SK-N-SH (cell line): ENCODE measurements around the gene CBLB. TPM values are rescaled to one million over a fixed set of nuclear protein-coding genes. Genes with fewer than 3 reads are reported as not detected.

Experiments used
- CTCF ChIA-PET: fragments of 300-600, 350-600 bp; formaldehyde crosslinking; extraction: SDS; loops from one replicate; lab custom pipeline; 2021; lab: Yijun Ruan, JAX
- POLR2A ChIA-PET: fragments of 350-600 bp; sonication (Branson Sonifier 250); formaldehyde crosslinking; extraction: SDS; loops from one replicate; lab custom pipeline; 2020; ENCODE audit warnings: antibody characterized with exemption, inconsistent platforms; lab: Yijun Ruan, JAX
- DNase-seq: peaks from one replicate; pipeline ENCODE4 v3.0.0; 2012
- H2AFZ ChIP-seq: fragments of 200-600 bp; sonication (generic); 2 replicates; pipeline ENCODE4 v1.8.1; 2016; ENCODE audit warnings: antibody characterized with exemption, mild to moderate bottlenecking, low read depth
- H3F3A ChIP-seq: fragments of 200-600 bp; sonication (generic); replicated peaks from 2 replicates; pipeline ENCODE3; 2016; ENCODE audit warnings: antibody characterized with exemption, mild to moderate bottlenecking; ENCODE audit not compliant: insufficient read depth
- H3K27ac ChIP-seq, 2 experiments: fragments of 200-500 bp in 1 of 2; fragments of 200-600 bp in 1 of 2; sonication (Bioruptor generic) in 1 of 2; sonication (generic), shearing (Covaris generic) in 1 of 2; 2 replicates each; pipeline versions ENCODE4 v1.5.1 to v1.6.1; 2014 to 2016; ENCODE audit warnings: low read depth in 2 of 2, inconsistent platforms in 1 of 2, low read length in 1 of 2, mild to moderate bottlenecking in 1 of 2, mixed read lengths in 1 of 2
- H3K27me3 ChIP-seq: fragments of 200-600 bp; sonication (generic), shearing (Covaris generic); 2 replicates; pipeline ENCODE4 v1.6.1; 2016; ENCODE audit warnings: mixed run types; ENCODE audit not compliant: insufficient read depth
- H3K36me3 ChIP-seq, 2 experiments: fragments of 200-500 bp in 1 of 2; fragments of 200-600 bp in 1 of 2; sonication (Bioruptor generic) in 1 of 2; sonication (generic) in 1 of 2; replicated peaks in 1 of 2; 2 replicates each; pipeline versions ENCODE3 to v1.5.1; 2014 to 2016; ENCODE audit warnings: low read length in 1 of 2, mild to moderate bottlenecking in 1 of 2; ENCODE audit not compliant: insufficient read depth in 2 of 2, control insufficient read depth in 1 of 2
- H3K4me1 ChIP-seq, 2 experiments: fragments of 200-500 bp in 1 of 2; fragments of 200-600 bp in 1 of 2; sonication (Bioruptor generic) in 1 of 2; sonication (generic), shearing (Covaris generic) in 1 of 2; 2 replicates each; pipeline versions ENCODE4 v1.5.1 to v1.6.1; 2014 to 2016; ENCODE audit warnings: low read depth in 1 of 2, low read length in 1 of 2, mixed run types in 1 of 2; ENCODE audit not compliant: insufficient read depth in 2 of 2, control insufficient read depth in 1 of 2
- H3K4me2 ChIP-seq: fragments of 200-600 bp; sonication (generic), shearing (Covaris generic); 2 replicates; pipeline ENCODE4 v1.6.1; 2017; ENCODE audit warnings: mixed run types
- H3K4me3 ChIP-seq, 2 experiments: fragments of 200-500 bp in 1 of 2; fragments of 200-600 bp in 1 of 2; sonication (Bioruptor generic) in 1 of 2; sonication (generic), shearing (Covaris generic) in 1 of 2; 2 replicates each; pipeline versions ENCODE4 v1.5.1 to v1.8.1; 2014 to 2016; ENCODE audit warnings: low read depth in 2 of 2, inconsistent platforms in 1 of 2, low read length in 1 of 2, mild to moderate bottlenecking in 1 of 2, mixed read lengths in 1 of 2, moderate library complexity in 1 of 2
- H3K79me2 ChIP-seq: fragments of 200-600 bp; sonication (generic); 2 replicates; pipeline ENCODE4 v1.8.1; 2017; ENCODE audit warnings: mild to moderate bottlenecking; ENCODE audit not compliant: insufficient read depth
- H3K9ac ChIP-seq: fragments of 200-600 bp; sonication (generic); 2 replicates; pipeline ENCODE4 v1.6.1; 2017; ENCODE audit warnings: mixed run types
- H3K9me2 ChIP-seq: fragments of 200-600 bp; sonication (generic); 2 replicates; pipeline ENCODE4 v1.6.1; 2017; ENCODE audit warnings: mixed run types
- H3K9me3 ChIP-seq: fragments of 200-600 bp; sonication (generic); 2 replicates; pipeline ENCODE4 v1.6.1; 2017; ENCODE audit warnings: mixed run types, mild to moderate bottlenecking, moderate library complexity
- H4K20me1 ChIP-seq: fragments of 200-600 bp; sonication (generic); 2 replicates; pipeline ENCODE4 v1.6.1; 2017; ENCODE audit warnings: mild to moderate bottlenecking, mixed run types; ENCODE audit not compliant: insufficient read depth
- CHD2 ChIP-seq: fragments of 150-350 bp; IDR thresholded peaks from 2 replicates; pipeline ENCODE4 v1.6.1; 2018; ENCODE audit warnings: low read length; ENCODE audit not compliant: partially characterized antibody
- EP300 ChIP-seq, 2 experiments: IDR thresholded peaks; 2 replicates each; pipeline versions ENCODE4 v1.4.0 to v1.6.1; 2012; ENCODE audit warnings: borderline replicate concordance in 1 of 2, low read depth in 1 of 2, low read length in 1 of 2
- EZH2phosphoT487 ChIP-seq: fragments of 200-600 bp; sonication (generic); IDR thresholded peaks from 2 replicates; pipeline ENCODE4 v1.6.1; 2017; ENCODE audit warnings: low read depth, mixed run types, mild to moderate bottlenecking, antibody characterized with exemption, moderate library complexity, borderline replicate concordance
- FOSL2 ChIP-seq: IDR thresholded peaks from 2 replicates; pipeline ENCODE4 v1.4.0; 2012; ENCODE audit warnings: low read depth, mild to moderate bottlenecking, moderate library complexity, borderline replicate concordance
- FOXJ3 ChIP-seq: sonication (generic); formaldehyde crosslinking; IDR thresholded peaks from 2 replicates; pipeline ENCODE4 v1.5.1; 2020; ENCODE audit warnings: mild to moderate bottlenecking, missing genetic modification reagents
- FOXM1 ChIP-seq: IDR thresholded peaks from 2 replicates; pipeline ENCODE4 v1.4.0; 2012; ENCODE audit warnings: low read depth, mild to moderate bottlenecking
- GABPA ChIP-seq: IDR thresholded peaks from 2 replicates; pipeline ENCODE4 v1.4.0; 2012; ENCODE audit warnings: low read depth, mild to moderate bottlenecking
- GATA2 ChIP-seq: sonication (generic); formaldehyde crosslinking; IDR thresholded peaks from 2 replicates; pipeline ENCODE4 v1.5.0; 2020; ENCODE audit warnings: mild to moderate bottlenecking, missing genetic modification reagents
- JUND ChIP-seq: IDR thresholded peaks from 2 replicates; pipeline ENCODE4 v1.4.0; 2012
- MAX ChIP-seq: IDR thresholded peaks from 2 replicates; pipeline ENCODE4 v1.4.0; 2012; ENCODE audit warnings: low read depth
- MEF2A ChIP-seq: IDR thresholded peaks from 2 replicates; pipeline ENCODE4 v1.4.0; 2012; ENCODE audit warnings: low read depth, borderline replicate concordance
- MXI1 ChIP-seq: IDR thresholded peaks from 2 replicates; pipeline ENCODE4 v1.6.1; 2012; ENCODE audit warnings: mild to moderate bottlenecking, low read depth, low read length, improper control_type of control experiment
- NFIC ChIP-seq: IDR thresholded peaks from 2 replicates; pipeline ENCODE4 v1.4.0; 2012; ENCODE audit warnings: borderline replicate concordance
- NRF1 ChIP-seq: IDR thresholded peaks from 2 replicates; pipeline ENCODE4 v1.6.1; 2012; ENCODE audit warnings: low read depth, mild to moderate bottlenecking, low read length
- PBX3 ChIP-seq: IDR thresholded peaks from 2 replicates; pipeline ENCODE4; 2012
- POLR2AphosphoS5 ChIP-seq: IDR thresholded peaks from 2 replicates; pipeline ENCODE4 v1.6.1; 2012; ENCODE audit warnings: low read depth, low read length
- RAD21 ChIP-seq: IDR thresholded peaks from 2 replicates; pipeline ENCODE4 v1.6.1; 2012; ENCODE audit warnings: mild to moderate bottlenecking, low read length
- RCOR1 ChIP-seq: fragments of 150-350 bp; IDR thresholded peaks from 2 replicates; pipeline ENCODE4 v1.6.1; 2017; ENCODE audit warnings: antibody characterized with exemption, low read length
- SIN3A ChIP-seq: IDR thresholded peaks from 2 replicates; pipeline ENCODE4 v1.6.1; 2012; ENCODE audit warnings: low read depth, mild to moderate bottlenecking, low read length, moderate library complexity, borderline replicate concordance
- TAF1 ChIP-seq: IDR thresholded peaks from 2 replicates; pipeline ENCODE4 v1.6.1; 2012; ENCODE audit warnings: low read depth, mild to moderate bottlenecking, low read length, moderate library complexity, borderline replicate concordance
- TCF12 ChIP-seq: IDR thresholded peaks from 2 replicates; pipeline ENCODE4 v1.4.0; 2012
- TEAD4 ChIP-seq: IDR thresholded peaks from 2 replicates; pipeline ENCODE4 v1.4.0; 2012; ENCODE audit warnings: mild to moderate bottlenecking, borderline replicate concordance; ENCODE audit not compliant: insufficient read depth
- YY1 ChIP-seq: IDR thresholded peaks from 2 replicates; pipeline ENCODE4 v1.4.0; 2012; ENCODE audit warnings: low read depth, mild to moderate bottlenecking
- WGBS: methylation state at CpG from one replicate; pipeline ENCODE4 v1.1.6; 2017; ENCODE audit warnings: low lambda C conversion rate; 5-methylcytosine and 5-hydroxymethylcytosine counted together
- polyA plus RNA-seq, 3 experiments: library from polyadenylated mRNA; depleted of rRNA; stranded (reverse); fragments of >200 nt; gene quantifications; 2 replicates each; pipeline ENCODE4 v1.2.3, GENCODE V29; 2012

CBLB gene
- polyA plus RNA-seq, 1 of the 3 experiments (the other 2 are of a cell fraction), result 4.4 TPM

- Histone ChIP-seq H3K27me3 (no peaks in the 10 kb centered on the region), H2AFZ (no peak overlapping the region), H3K9ac (no peak overlapping the region), H3K4me1 (peaks cover 0 to 7% of the 10 kb centered on the region in 2 experiments; a peak in 1 of 4 replicates), H3K4me3 (no peak overlapping the region), H3K4me2 (no peak overlapping the region), H4K20me1 (no peaks in the 10 kb centered on the region), H3K9me2 (no peaks in the 10 kb centered on the region), H3K79me2 (no peaks in the 10 kb centered on the region), H3K36me3 (peaks cover 15 to 57% of the 10 kb centered on the region in 2 experiments), H3K9me3 (no peaks in the 10 kb centered on the region), H3K27ac (peak overlapping the region in 1 of 2 experiments; percentile 49; a peak in 2 of 4 replicates), H3F3A (peaks cover 9% of the 10 kb centered on the region)
- ChIA-PET POLR2A (no interaction called here), CTCF (no interaction called here)
- no peak for DNase-seq
- TF ChIP-seq RAD21, result no peak
- peak; percentile 57; the same call in 1 of the 2 replicates for TF ChIP-seq MEF2A
- no peak for TF ChIP-seq MXI1
- TF ChIP-seq CHD2, result no peak
- no peak for TF ChIP-seq TEAD4
- TF ChIP-seq TAF1, result no peak
- TF ChIP-seq EZH2phosphoT487, result no peak
- TF ChIP-seq EP300 (IDR thresholded peaks at IDR 0.05; ENCODE audit: borderline replicate concordance in 1 of 2, low read depth in 1 of 2, low read length in 1 of 2), result no peak
- TF ChIP-seq POLR2AphosphoS5, result no peak
- no peak for TF ChIP-seq YY1
- no peak for TF ChIP-seq MAX
- no peak for TF ChIP-seq NFIC
- no peak for TF ChIP-seq FOXJ3
- no peak for TF ChIP-seq SIN3A
- no peak for TF ChIP-seq NRF1
- peak; percentile 15; the same call in 1 of the 2 replicates for TF ChIP-seq FOSL2
- TF ChIP-seq GATA2, result no peak
Observed at GRCh38 chr3:105662306-105662705, 206.5 kb downstream of the CBLB start.

GRCh38 chr3:105661461-105661860 is 207.4 kb downstream of the CBLB start:
- POLR2A ChIA-PET, result no interaction called here
- Histone ChIP-seq H2AFZ (no peak overlapping the region), H3K79me2 (no peaks in the 10 kb centered on the region), H3K9me2 (no peaks in the 10 kb centered on the region), H3K4me1 (peaks cover 0 to 7% of the 10 kb centered on the region in 2 experiments; a peak in 1 of 4 replicates), H3K27ac (no peak overlapping the region), H3K4me2 (no peak overlapping the region), H4K20me1 (no peaks in the 10 kb centered on the region), H3F3A (peaks cover 15% of the 10 kb centered on the region), H3K9ac (no peak overlapping the region), H3K27me3 (no peaks in the 10 kb centered on the region), H3K9me3 (no peaks in the 10 kb centered on the region), H3K36me3 (peaks cover 15 to 53% of the 10 kb centered on the region in 2 experiments), H3K4me3 (no peak overlapping the region)
- 79% methylated on average over 3 of the region's 3 CpGs for WGBS
- no peak for DNase-seq
- TF ChIP-seq SIN3A, result no peak
- no peak for TF ChIP-seq GABPA
- no peak for TF ChIP-seq RCOR1
- TF ChIP-seq YY1, result no peak
- TF ChIP-seq RAD21, result no peak
- no peak for TF ChIP-seq NRF1
- TF ChIP-seq JUND, result no peak
- TF ChIP-seq PBX3, result no peak
- TF ChIP-seq FOXM1, result no peak
- no peak for TF ChIP-seq FOXJ3
- TF ChIP-seq POLR2AphosphoS5, result no peak
- no peak for TF ChIP-seq CHD2
- TF ChIP-seq TEAD4, result no peak
- no peak for TF ChIP-seq TCF12
- TF ChIP-seq MEF2A, result no peak
- CTCF ChIA-PET, result no interaction called here
